Smooth muscle cell of the brain vasculature (primary cell): ENCODE measurements around the gene HADH.
"Not testable (repeated sequence)": the region's sequence is repeated elsewhere in the genome, so short reads cannot be mapped to it uniquely, and the experiment has no call there.

ENCODE experiments used
- DNase-seq: peaks from one replicate; pipeline ENCODE4 v3.0.0-alpha.2; 2012; ENCODE audit warnings: low read depth, low spot score

The HADH gene

GRCh38 chr4:107989537-107990386 is at the start of gene HADH:
Gene HADH, plus strand, starts transcription at chr4:107989889. Its CDS starts 44 bp downstream, at chr4:107989933.
- peak; percentile 79 for DNase-seq

DNA sequence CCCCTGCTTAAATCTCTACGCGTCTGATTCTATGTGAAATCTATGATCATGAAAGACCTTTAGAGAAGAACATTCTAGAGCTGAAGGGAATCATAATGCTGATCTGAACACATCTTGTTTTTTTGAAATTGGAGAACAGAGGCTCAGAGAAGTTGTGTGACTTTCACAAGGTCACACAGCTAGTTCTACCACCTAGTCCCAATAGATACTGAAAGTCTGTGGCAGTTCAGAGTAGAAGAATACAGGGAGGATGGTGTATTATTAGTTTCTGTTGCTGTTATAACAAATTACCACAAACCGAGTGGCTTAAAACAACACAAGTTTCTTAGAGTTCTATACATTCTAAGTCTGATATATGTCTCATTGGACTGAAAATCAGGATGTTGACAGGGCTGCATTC is 43.9 kb upstream of the HADH start:
- no peak for DNase-seq

DNA sequence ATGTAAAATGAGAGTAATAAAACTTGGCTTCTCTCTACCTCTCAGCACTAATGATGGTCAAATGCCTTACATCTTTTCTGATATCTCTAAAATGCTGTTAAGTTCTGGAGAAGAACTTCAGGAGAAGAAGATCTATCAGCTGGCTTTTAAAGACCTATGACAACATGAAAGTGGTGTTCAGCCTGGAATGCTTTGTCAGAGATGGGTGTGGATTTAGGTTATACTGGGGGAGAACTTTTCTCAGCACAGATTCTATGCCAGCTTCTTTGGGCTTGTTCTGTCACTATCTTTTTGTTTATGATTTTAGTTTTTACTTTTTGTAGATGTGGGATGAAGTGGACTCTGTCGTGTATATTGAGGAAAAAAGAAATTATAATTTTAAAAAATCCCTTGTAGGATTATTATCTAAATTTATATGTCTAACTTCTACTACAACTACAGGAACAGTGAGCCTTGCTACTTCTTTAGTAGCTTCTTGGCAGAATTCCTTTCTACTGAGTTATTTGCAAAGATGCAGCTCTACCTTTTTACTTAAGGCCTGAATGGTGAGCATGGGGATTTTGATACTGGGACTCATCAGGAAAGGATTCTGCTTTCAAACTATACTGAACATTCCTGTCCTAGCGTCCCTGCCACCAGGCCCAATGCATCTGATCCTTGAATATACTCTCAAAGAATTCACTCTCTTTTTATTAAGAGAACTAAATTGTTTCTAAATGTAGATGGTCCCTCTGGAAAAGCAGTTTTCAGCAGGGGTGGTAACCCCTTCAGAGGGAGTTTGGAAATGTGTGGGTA is 38.7 kb upstream of the HADH start:
- DNase-seq = no peak

- DNase-seq = no peak
Measured at GRCh38 chr4:107951551-107951950, 38.1 kb upstream of the HADH start.

DNA sequence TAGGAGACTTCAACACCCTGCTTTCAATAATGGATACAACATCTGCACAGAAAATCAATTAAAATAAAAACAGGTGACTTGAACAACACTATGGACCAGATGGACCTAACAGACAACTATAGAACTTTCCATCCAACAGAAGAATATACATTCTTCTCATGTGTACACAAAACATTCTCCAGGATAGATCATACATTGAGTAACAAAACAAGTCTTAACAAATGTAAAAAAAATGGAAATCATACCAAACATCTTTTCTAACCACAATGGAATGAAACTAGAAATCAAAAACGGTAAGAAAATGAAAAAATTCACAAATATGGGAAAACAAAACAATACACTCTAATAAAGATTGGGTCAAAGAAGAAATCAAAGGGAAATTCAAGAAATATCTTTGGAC is 33.7 kb upstream of the HADH start:
- no peak for DNase-seq

GRCh38 chr4:107966903-107967302 is 22.8 kb upstream of the HADH start:
- DNase-seq = no peak

DNA sequence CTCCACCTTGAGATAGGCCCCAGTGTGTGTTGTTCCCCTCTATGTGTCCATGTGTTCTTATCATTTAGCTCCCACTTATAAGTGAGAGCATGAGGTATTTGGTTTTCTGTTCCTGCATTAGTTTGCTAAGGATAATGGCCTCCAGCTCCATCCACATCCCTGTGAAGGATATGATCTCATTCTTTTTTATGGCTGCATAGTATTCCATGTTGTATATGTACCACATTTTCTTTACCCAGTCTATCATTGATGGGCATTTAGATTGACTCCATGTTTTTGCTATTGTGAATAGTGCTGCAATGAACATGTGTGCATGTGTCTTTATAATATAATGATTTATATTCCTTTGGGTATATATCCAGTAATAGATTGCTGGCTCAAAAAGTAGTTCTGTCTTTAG is 22.2 kb upstream of the HADH start:
- DNase-seq = not testable (repeated sequence)

DNA sequence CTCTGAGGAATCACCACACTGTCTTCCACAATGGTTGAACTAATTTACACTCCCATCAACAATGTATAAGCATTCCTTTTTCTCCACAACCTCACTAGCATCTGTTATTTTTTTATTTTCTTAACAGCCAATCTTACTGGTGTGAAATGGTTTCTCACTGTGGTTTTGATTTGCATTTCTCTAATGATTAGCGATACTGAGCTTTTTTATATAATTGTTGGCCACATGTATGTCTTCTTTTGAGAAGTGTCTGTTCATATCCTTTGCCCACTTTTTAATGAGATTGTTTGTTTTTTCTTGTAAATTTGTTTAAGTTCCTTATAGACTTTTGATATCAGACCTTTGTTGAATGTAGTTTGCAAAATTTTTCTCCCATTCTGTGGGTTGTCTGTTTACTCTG is 21.8 kb upstream of the HADH start:
- DNase-seq = not testable (repeated sequence)

GRCh38 chr4:107970063-107970798 is 19.5 kb upstream of the HADH start:
- DNase-seq = no peak

- DNase-seq = no peak
Measured at GRCh38 chr4:107972605-107973004, 17.1 kb upstream of the HADH start.

DNA sequence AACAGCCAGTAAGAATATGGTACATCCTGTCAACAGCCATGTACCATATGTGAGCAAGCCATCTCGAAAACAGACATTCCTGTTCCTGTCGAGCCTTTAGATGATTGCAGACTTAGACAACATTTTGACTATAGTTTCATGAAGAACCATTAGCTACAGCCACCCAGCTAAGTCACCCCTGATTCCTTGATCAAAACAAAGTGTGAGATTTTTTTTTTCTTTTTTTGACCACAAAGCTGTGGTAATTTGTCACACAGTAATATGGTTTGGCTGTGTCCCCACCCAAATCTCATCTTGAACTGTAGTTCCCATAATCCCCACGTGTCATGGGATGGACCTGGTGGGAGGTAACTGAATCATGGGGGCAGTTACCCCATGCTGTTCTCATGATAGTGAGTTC is 15.2 kb upstream of the HADH start:
- no peak for DNase-seq

DNA sequence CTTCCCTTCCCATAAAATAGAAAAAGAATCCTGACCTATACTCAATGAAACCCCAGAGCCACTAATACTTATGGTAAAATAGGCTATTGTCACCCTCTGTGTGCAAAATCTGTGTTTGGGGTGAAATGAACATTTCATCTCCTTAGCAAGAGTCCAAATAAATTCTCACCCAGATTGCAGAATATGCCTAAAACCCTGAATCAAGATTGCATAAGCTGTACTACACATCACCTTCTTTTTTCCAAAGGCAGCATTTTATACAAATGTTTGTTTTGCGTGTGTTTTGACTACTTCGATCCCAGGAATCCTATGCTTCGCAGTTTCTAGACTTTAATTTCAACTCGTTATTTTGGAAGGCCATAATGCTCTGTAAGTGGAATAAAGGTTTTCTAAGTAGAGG is 12.2 kb upstream of the HADH start:
- DNase-seq = no peak

DNA sequence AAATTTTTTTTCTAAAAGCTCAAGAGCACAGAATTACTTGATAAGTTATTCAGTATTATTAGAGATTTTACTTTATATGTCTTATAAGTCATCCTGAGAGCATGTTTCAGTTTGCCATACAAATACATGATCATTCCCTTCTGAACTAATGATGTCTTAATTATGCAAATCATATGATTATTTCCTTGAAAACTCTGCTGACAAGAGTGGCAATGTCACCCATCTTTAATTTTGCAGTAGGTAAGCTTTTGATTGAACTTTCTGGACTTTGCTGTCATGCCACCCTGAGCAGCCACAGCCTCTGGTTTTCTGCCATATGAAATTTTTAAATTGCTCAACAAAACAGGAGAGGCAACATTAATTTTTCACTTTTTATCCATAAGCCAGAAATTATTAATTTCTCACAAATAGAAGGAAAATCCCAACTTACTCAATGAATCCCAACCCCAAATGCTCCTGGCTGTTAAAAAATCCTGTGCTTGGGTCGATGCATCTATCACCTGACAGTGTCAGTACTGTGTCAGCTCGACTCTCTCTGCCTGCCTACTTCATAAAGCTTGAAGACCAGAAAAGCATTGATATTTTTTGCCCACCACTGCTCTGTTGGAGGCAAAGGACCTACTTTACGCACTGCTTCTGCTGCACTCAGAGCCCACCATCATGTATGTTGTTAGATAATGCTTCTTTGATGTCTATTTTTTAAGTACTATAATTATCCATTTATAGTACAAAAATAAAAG is 11.6 kb upstream of the HADH start:
- no peak for DNase-seq

- no peak for DNase-seq
Measured at GRCh38 chr4:107978716-107979451, 10.8 kb upstream of the HADH start.

GRCh38 chr4:107987916-107988762 is 1.6 kb upstream of the HADH start:
- DNase-seq = no peak

GRCh38 chr4:107988763-107989035 is 990 bp upstream of the HADH start:
- DNase-seq = no peak

DNA sequence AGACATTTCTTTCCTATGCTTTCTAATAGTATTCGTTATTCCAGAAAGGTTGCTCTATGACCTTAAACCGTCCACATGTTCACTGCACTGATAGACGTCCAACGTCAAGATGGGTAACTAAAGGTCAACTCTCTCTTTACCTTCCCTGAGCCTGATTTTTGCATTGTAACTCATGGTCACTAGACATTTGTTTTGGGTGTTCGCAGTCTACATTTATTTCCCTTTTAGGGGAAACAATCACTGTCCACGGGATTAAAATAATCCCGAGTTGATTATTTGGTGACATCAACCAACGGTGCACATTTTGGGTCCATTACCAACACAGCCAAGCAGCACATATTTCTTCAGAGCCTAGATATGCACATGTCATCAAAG is 540 bp upstream of the HADH start:
- no peak for DNase-seq

DNA sequence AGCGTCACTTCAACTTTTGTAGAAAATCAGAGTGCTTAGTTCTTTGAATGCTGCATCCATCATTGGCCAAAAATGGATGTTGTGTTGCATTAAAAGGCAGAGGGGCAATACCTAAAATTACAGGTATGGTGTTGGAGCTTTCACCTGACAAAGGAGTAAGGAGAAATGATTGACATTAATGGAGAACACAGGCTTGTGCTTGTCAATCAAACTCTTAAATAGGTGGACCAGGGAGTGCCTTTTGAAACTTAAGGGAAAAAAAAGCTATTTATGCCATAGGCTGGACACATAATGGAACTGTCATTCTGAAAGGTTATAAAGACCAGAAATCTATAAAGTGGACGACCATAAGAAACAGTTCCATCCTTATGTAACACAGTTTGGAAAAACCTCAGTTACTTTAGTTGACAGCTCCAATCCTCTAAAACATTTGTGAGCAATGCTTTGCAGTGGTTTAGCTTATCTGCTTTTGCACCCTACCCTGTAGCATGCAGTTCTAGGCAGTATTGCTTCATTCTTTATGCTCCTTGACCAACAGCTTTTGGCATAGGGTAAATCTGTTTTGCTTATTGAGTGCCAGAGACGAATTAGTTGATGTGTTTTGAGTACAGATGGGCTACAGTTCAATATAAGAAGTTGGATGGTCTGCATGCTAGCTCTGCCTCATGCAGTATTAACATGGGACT is 2.4 kb downstream of the HADH start:
- DNase-seq = no peak

GRCh38 chr4:107993969-107994368 is 4.3 kb downstream of the HADH start:
- DNase-seq = no peak

- no peak for DNase-seq
Measured at GRCh38 chr4:107994894-107995293, 5.2 kb downstream of the HADH start.
